ENCODE data around the gene PPOX.

PPOX gene

DNA sequence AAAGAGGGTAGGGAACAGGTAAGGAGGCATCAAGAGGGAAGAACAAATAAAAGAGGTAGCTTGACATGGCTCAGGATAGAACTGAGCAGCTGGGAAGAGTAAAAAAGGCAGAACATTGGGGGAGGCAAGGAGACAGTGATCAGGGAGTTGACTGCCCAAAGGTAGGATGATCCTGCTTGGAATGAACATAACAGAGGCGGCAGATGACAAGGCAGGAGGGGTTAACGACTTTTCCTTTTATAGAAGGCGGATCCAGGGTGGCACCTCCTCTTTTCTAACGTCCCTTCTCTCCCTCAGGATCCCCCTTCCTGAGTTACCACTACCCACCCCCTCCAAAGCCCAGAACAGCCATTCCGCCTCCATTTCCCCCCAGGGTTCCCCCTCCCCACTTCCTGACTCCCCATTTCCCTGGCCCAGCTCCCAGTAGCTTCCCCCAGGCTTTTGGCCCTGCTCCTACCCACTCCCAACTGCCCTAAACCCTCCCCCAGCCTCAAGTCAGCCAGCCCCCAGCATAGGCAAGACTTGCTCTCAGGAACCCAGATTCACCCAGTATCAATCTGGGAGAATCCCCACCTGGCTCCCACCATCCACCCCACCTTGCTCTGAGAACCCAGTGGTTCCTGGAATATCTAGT, 33.4 kb downstream of the PPOX start:
- H3K4me1 ChIP-seq (ENCODE audit: control insufficient read depth, low read length): peaks cover 50% of the 10 kb centered on the region
- H3K36me3 ChIP-seq (ENCODE audit: control insufficient read depth, low read length): peaks cover 15% of the 10 kb centered on the region
- H3K4me2 ChIP-seq (ENCODE audit: low read length): no peak overlapping the region
- 0 out of 2 replicates have a peak, but pooled peaks cover 3% of the 10 kb centered on the region for H3F3A ChIP-seq (ENCODE audit: control insufficient read depth, insufficient read depth)
- H4K20me1 ChIP-seq (ENCODE audit: control insufficient read depth, insufficient read depth, low read depth, low read length): no peaks in the 10 kb centered on the region
- peaks cover 18% of the 10 kb centered on the region for H3K79me2 ChIP-seq (ENCODE audit: control insufficient read depth, low read length)
- no peaks in the 10 kb centered on the region for H3K9me3 ChIP-seq (ENCODE audit: control insufficient read depth, insufficient read depth, low read length)
- H3K27me3 ChIP-seq (ENCODE audit: control insufficient read depth, low read length): no peaks in the 10 kb centered on the region
- no peak for TF ChIP-seq EZH2phosphoT487 (IDR thresholded peaks at IDR 0.05; ENCODE audit: borderline replicate concordance, low read length)
- TF ChIP-seq, protein P1, sequence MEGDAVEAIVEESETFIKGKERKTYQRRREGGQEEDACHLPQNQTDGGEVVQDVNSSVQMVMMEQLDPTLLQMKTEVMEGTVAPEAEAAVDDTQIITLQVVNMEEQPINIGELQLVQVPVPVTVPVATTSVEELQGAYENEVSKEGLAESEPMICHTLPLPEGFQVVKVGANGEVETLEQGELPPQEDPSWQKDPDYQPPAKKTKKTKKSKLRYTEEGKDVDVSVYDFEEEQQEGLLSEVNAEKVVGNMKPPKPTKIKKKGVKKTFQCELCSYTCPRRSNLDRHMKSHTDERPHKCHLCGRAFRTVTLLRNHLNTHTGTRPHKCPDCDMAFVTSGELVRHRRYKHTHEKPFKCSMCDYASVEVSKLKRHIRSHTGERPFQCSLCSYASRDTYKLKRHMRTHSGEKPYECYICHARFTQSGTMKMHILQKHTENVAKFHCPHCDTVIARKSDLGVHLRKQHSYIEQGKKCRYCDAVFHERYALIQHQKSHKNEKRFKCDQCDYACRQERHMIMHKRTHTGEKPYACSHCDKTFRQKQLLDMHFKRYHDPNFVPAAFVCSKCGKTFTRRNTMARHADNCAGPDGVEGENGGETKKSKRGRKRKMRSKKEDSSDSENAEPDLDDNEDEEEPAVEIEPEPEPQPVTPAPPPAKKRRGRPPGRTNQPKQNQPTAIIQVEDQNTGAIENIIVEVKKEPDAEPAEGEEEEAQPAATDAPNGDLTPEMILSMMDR (IDR thresholded peaks at IDR 0.05; ENCODE audit: low read depth, low read length, poor library complexity, severe bottlenecking): no peak
- H3K9me2 ChIP-seq (replicated peaks; ENCODE audit: control insufficient read depth, low read length): no peaks in the 10 kb centered on the region
- no peak overlapping the region for H3K4me3 ChIP-seq (ENCODE audit: low read length)
- no peak overlapping the region for H3K27ac ChIP-seq (ENCODE audit: low read depth, low read length)

DNA sequence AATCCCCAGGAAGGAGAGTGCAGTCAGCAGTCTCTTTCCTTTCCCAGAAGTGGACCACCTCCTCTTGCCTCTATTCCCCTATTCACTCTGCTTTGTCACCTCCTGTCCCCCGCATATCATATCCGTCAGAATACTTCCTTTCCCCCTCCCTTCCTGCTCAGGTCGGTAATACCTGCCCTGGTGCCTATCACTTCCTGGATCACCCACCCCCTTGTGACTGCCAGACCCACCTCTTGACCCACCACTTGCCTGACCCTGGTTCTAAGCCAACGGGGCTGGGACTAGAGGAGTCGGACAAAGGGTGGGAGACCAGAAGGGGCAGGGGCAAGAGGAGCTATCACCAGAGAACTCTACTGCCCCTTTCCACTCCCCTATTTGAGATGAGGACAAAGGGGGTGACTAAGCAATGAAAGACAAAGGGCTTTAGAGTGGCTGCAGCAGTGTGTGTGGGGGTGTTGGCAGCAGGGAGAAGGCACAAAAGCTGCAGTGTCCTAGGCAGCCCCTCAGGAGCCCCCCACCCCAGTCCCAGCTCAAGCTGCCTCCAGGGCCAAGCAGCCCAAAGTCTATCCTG, 34.3 kb downstream of the PPOX start:
- H3K36me3 ChIP-seq (ENCODE audit: control insufficient read depth, low read length): peaks cover 20% of the 10 kb centered on the region
- no peak overlapping the region for H3K27ac ChIP-seq (ENCODE audit: low read depth, low read length)
- no peaks in the 10 kb centered on the region for H3K27me3 ChIP-seq (ENCODE audit: control insufficient read depth, low read length)
- H3F3A ChIP-seq (ENCODE audit: control insufficient read depth, insufficient read depth): peaks cover 2% of the 10 kb centered on the region; the same call in 1 of the 2 replicates
- no peaks in the 10 kb centered on the region for H3K9me2 ChIP-seq (replicated peaks; ENCODE audit: control insufficient read depth, low read length)
- peaks cover 18% of the 10 kb centered on the region for H3K79me2 ChIP-seq (ENCODE audit: control insufficient read depth, low read length)
- no peak for TF ChIP-seq EZH2phosphoT487 (IDR thresholded peaks at IDR 0.05; ENCODE audit: borderline replicate concordance, low read length)
- TF ChIP-seq, protein P1 (IDR thresholded peaks at IDR 0.05; ENCODE audit: low read depth, low read length, poor library complexity, severe bottlenecking): no peak
- H3K9me3 ChIP-seq (ENCODE audit: control insufficient read depth, insufficient read depth, low read length): no peaks in the 10 kb centered on the region
- H3K4me2 ChIP-seq (ENCODE audit: low read length): no peak overlapping the region
- H3K4me3 ChIP-seq (ENCODE audit: low read length): no peak overlapping the region
- peaks cover 42% of the 10 kb centered on the region for H3K4me1 ChIP-seq (ENCODE audit: control insufficient read depth, low read length)
- H4K20me1 ChIP-seq (ENCODE audit: control insufficient read depth, insufficient read depth, low read depth, low read length): no peaks in the 10 kb centered on the region

DNA sequence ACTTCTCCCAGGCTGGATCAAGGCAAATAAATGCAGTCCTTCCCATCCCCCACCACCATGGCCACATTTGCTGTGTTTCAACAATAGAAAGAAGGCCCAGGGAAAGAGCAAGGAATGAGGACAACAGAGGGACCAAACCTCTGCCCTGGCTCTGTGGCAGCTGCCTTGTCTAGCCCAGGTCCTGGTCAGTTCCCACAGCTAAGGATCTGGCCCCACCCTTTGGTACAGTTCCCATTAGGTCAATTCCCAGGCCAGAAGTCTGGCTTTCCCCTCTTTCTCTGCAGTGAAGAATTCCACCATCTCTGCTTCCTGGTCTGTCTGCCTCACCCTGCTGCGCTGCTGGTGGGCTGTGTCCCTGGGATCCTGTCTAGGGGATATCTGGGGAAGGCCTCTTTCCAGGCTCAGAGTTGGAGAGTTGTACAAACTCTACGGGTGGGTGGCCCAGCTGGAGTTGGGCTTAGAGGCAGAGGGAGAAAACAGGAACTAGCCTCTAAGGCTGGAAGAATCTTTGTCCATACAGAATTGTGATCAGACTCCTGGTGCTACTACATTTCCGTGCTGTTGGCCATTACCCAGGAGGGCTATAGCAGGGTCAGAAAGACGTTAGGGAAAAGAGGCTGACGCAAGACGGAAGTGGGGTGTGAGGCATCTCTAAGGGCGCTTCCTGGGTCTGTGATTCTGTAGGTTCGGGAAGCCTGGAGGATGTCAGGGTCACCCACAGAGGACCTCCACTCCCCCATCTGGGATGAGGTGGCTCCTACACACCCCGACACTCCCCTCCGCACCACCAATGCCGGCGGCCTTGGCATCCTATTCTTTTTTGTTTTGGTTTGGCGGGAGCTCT, 35.0 kb downstream of the PPOX start:
- H3K9me3 ChIP-seq (ENCODE audit: control insufficient read depth, insufficient read depth, low read length): no peaks in the 10 kb centered on the region
- no peaks in the 10 kb centered on the region for H3K9me2 ChIP-seq (replicated peaks; ENCODE audit: control insufficient read depth, low read length)
- peaks cover 2% of the 10 kb centered on the region; the same call in 1 of the 2 replicates for H3F3A ChIP-seq (ENCODE audit: control insufficient read depth, insufficient read depth)
- peaks cover 27% of the 10 kb centered on the region for H3K36me3 ChIP-seq (ENCODE audit: control insufficient read depth, low read length)
- H4K20me1 ChIP-seq (ENCODE audit: control insufficient read depth, insufficient read depth, low read depth, low read length): no peaks in the 10 kb centered on the region
- H3K4me1 ChIP-seq (ENCODE audit: control insufficient read depth, low read length): peaks cover 38% of the 10 kb centered on the region
- H3K79me2 ChIP-seq (ENCODE audit: control insufficient read depth, low read length): peaks cover 18% of the 10 kb centered on the region
- peak overlapping the region; percentile 54 for H3K27ac ChIP-seq (ENCODE audit: low read depth, low read length)
- no peaks in the 10 kb centered on the region for H3K27me3 ChIP-seq (ENCODE audit: control insufficient read depth, low read length)
- H3K4me2 ChIP-seq (ENCODE audit: low read length): peak overlapping the region; percentile 92
- peak overlapping the region; percentile 95 for H3K4me3 ChIP-seq (ENCODE audit: low read length)
- TF ChIP-seq EZH2phosphoT487 (IDR thresholded peaks at IDR 0.05; ENCODE audit: borderline replicate concordance, low read length): no peak
- TF ChIP-seq, protein P1 (IDR thresholded peaks at IDR 0.05; ENCODE audit: low read depth, low read length, poor library complexity, severe bottlenecking): no peak

Measured in DOHH2 (cell line).